ENCODE results near the gene ACTA2. TPM values are rescaled to one million over a fixed set of nuclear protein-coding genes. Genes with fewer than 3 reads are reported as not detected.

The ACTA2 gene
- total and polyA plus RNA-seq, 2 donors (not counting 1 experiment from before 2014, with no cell fraction given) = 1.8 to 3.7 TPM

- TF ChIP-seq EZH2 (IDR thresholded peaks at IDR 0.05; ENCODE audit: borderline replicate concordance, insufficient read depth, low read depth, low read length, poor library complexity, severe bottlenecking) (no peak), CTCF (IDR thresholded peaks at IDR 0.05) (no peak)
- intact Hi-C loops (cut with micrococcal nuclease) = loop anchor here (1.0 to 2.0 kb wide), 4 partner anchors 12 to 67 kb away; partner anchors contain the start of gene STAMBPL1
- H3K9me3 Mint-ChIP-seq (ENCODE audit: insufficient read depth) = no peaks in the 10 kb centered on the region
- DNase-seq (no peak), ATAC-seq (ENCODE audit: low read depth) (peak; percentile 48)
- ChIA-PET CTCF (interaction anchor here (1.0 to 6.7 kb wide), 10 partner anchors 16 to 316 kb away, joined by 3 to 63 read pairs (median 10); partner anchors contain the start of gene STAMBPL1), POLR2A (interaction anchor here (1.5 to 4.1 kb wide), 3 partner anchors 15 to 1039 kb away, joined by 4 to 47 read pairs (median 17); partner anchors contain the start of genes KLLN, PTEN and STAMBPL1)
- Histone ChIP-seq H3K9me3 (ENCODE audit: control extremely low read depth in 1 of 3, control insufficient read depth in 2 of 3, insufficient read depth in 1 of 3, low read length in 2 of 3) (no peaks in the 10 kb centered on the region), H3K36me3 (replicated peaks in 1 of 2; ENCODE audit: control extremely low read depth in 1 of 2, control insufficient read depth in 1 of 2, extremely low read depth in 1 of 2, insufficient read depth in 2 of 2, low read length in 1 of 2) (peaks cover 4 to 36% of the 10 kb centered on the region in 2 experiments), H3K9ac (ENCODE audit: low read length) (peak overlapping the region; percentile 35), H4K20me1 (ENCODE audit: control insufficient read depth, insufficient read depth, low read length, poor library complexity, severe bottlenecking) (no peaks in the 10 kb centered on the region), H3K4me1 (ENCODE audit: control insufficient read depth in 2 of 2, insufficient read depth in 2 of 2, low read length in 2 of 2) (peaks cover 38 to 56% of the 10 kb centered on the region in 2 donors), H3K79me2 (ENCODE audit: control insufficient read depth, insufficient read depth, low read length) (peaks cover 11% of the 10 kb centered on the region), H3K27me3 (replicated peaks in 1 of 4; ENCODE audit: control extremely low read depth in 1 of 4, control insufficient read depth in 3 of 4, insufficient read depth in 4 of 4, low read length in 3 of 4) (no peaks in the 10 kb centered on the region), H3K4me3 (ENCODE audit: control extremely low read depth in 1 of 5, extremely low read depth in 1 of 5, insufficient read depth in 1 of 5, low read depth in 2 of 5, low read length in 4 of 5) (peak overlapping the region in 1 of 5 experiments; percentile 6), H3K27ac (ENCODE audit: low read length in 2 of 2) (peak overlapping the region; percentile 78 to 81), H3K4me2 (replicated peaks; ENCODE audit: low read depth, low read length, poor library complexity, severe bottlenecking) (peak overlapping the region; percentile 51), H2AFZ (ENCODE audit: insufficient read depth, low read depth, low read length, poor library complexity, severe bottlenecking) (peak overlapping the region; percentile 51)
- H3K4me3 Mint-ChIP-seq = peak overlapping the region; percentile 74
- H3K27ac Mint-ChIP-seq = peak overlapping the region; percentile 98
- WGBS (ENCODE audit: insufficient coverage) = 100% methylated on average over 3 of the region's 11 CpGs
- peaks cover 51% of the 10 kb centered on the region for H3K4me1 Mint-ChIP-seq
- no peaks in the 10 kb centered on the region for H3K27me3 Mint-ChIP-seq
Observed at GRCh38 chr10:88901984-88902789, 50.4 kb downstream of the ACTA2 start.
